Measurements from ENCODE around the gene NSRP1. TPM values are rescaled to one million over a fixed set of nuclear protein-coding genes. Genes with fewer than 3 reads are reported as not detected.
"Not testable (repeated sequence)": the region's sequence is repeated elsewhere in the genome, so short reads cannot be mapped to it uniquely, and the experiment has no call there.

NSRP1 gene
- total RNA-seq, 1 donor from 2014 or later = 35.3 TPM

DNA sequence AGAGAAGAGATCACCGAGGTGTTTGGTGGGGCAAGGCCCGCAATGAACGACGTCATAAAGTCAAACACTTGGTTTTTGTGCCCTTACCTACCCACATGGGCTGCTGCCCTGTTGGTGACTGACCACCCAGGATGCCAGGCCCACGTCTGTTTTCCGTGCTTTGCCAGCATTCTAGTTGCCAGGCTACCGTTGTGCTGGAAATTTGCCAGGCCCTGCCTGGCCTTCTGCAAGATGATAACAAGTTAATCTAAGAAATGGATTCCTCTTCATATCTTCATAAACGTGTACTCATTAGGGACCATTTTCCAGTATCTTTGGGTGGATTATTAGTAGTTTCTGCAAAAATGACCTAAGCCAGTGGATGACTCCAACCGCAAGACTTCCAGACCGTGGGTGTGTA, 83.5 kb downstream of the NSRP1 start:
- Mint-ChIP-seq H3K27me3 (ENCODE audit: insufficient read depth) (peaks cover 14% of the 10 kb centered on the region), H3K27ac (no peak overlapping the region), H3K36me3 (ENCODE audit: low read depth) (no peaks in the 10 kb centered on the region), H3K4me1 (ENCODE audit: low read depth) (no peaks in the 10 kb centered on the region), H3K9me3 (no peaks in the 10 kb centered on the region), H3K4me3 (no peak overlapping the region)
- no peak for DNase-seq (ENCODE audit: low spot score)
- intact Hi-C loops (cut with micrococcal nuclease) = no loop called here

DNA sequence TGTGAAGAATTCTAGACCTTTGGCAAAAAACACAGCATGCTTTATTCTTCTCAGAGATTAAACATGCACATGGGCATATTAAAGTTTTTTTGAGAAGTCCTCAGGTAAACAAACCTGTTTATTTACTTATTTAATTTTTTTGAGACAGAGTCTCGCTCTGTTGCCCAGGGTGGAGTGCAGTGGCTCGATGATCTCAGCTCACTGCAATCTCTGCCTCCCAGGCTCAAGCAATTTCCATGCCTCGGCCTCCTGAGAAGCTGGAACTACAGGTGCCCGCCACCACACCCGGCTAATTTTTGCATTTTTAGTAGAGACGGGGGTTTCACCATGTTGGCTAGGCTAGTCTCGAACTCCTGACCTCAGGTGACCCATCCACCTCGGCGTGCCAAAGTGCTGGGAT, 84.0 kb downstream of the NSRP1 start:
- H3K4me1 Mint-ChIP-seq (ENCODE audit: low read depth); H3K9me3 Mint-ChIP-seq; H3K27ac Mint-ChIP-seq; intact Hi-C loops (cut with micrococcal nuclease); H3K36me3 Mint-ChIP-seq (ENCODE audit: low read depth); H3K4me3 Mint-ChIP-seq; DNase-seq (ENCODE audit: low spot score): not testable (repeated sequence)
- H3K27me3 Mint-ChIP-seq (ENCODE audit: insufficient read depth) = peaks cover 14% of the 10 kb centered on the region

DNA sequence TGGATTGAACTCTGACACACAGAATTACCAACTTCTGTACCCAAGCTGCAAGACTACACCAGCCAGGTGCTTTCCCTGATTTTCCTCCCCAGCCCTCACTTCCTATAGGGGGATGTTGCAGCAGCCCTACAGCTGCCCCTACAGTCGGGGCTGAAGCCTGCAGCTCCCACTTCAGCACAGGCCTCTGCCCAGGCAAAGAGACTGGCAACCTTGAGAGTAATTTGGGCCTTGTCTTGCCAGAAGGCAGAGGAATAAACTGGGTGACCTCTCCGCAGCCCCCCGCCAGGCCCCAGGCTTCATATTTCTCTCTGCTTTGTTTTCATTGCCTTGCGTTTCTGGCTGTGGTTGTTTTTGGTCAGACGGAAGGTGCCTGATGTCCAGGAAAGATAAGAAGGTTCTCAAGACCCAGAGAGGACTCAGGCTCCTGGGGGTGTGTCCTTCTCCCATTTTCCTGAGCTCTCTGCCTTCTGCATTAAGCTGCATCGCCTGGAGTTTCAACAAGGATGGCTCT, 86.9 kb downstream of the NSRP1 start:
- DNase-seq (ENCODE audit: low spot score) = no peak
- no peaks in the 10 kb centered on the region for H3K4me1 Mint-ChIP-seq (ENCODE audit: low read depth)
- intact Hi-C loops (cut with micrococcal nuclease) = no loop called here
- peaks cover 22% of the 10 kb centered on the region for H3K27me3 Mint-ChIP-seq (ENCODE audit: insufficient read depth)
- no peak overlapping the region for H3K27ac Mint-ChIP-seq
- H3K36me3 Mint-ChIP-seq (ENCODE audit: low read depth) = no peaks in the 10 kb centered on the region
- no peak overlapping the region for H3K4me3 Mint-ChIP-seq
- H3K9me3 Mint-ChIP-seq = no peaks in the 10 kb centered on the region

DNA sequence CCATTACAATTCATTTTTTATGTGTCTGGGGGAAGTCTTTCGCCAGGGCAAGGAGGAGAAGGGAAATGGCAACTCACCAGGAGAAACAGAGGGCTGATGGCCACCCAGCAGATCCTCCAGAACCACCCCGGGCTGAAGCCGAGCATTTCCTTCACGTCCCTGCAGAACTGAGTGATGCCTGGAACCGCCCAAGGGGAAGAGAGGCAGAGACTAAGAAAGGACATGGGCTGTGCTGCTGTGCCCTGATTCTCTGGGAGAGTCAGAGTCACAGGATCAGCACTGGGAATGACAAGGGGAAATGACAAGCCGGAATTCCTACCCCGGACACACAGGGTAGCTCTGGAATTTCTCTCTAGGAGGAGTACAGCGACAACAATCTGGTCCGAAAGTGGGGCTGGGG, 91.0 kb downstream of the NSRP1 start:
- Mint-ChIP-seq H3K27me3 (ENCODE audit: insufficient read depth) (peaks cover 20% of the 10 kb centered on the region), H3K4me1 (ENCODE audit: low read depth) (no peaks in the 10 kb centered on the region), H3K36me3 (ENCODE audit: low read depth) (no peaks in the 10 kb centered on the region), H3K9me3 (no peaks in the 10 kb centered on the region), H3K27ac (no peak overlapping the region), H3K4me3 (no peak overlapping the region)
- DNase-seq (ENCODE audit: low spot score) = no peak
- intact Hi-C loops (cut with micrococcal nuclease) = no loop called here

DNA sequence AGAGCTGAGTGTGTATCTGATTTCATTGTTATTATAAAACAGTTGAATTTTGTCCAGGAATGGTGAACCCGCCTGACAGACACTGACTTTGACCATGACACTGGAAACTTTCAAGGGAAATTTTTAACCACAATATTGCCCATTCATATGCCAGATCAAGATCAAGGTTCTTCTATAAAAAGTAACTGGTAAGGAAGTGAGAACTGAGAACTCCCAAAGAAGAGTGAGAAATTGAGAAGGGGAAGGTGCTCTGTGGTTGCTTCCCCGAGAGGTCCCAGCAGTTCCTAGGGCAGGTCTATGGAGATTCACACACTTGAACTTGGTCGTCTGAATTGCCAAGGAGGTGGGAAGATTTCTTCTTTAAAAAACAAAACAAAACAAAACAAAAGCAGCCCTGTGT, 91.6 kb downstream of the NSRP1 start:
- no peaks in the 10 kb centered on the region for H3K4me1 Mint-ChIP-seq (ENCODE audit: low read depth)
- H3K27ac Mint-ChIP-seq = no peak overlapping the region
- no peaks in the 10 kb centered on the region for H3K36me3 Mint-ChIP-seq (ENCODE audit: low read depth)
- H3K27me3 Mint-ChIP-seq (ENCODE audit: insufficient read depth) = peaks cover 20% of the 10 kb centered on the region
- no peak overlapping the region for H3K4me3 Mint-ChIP-seq
- H3K9me3 Mint-ChIP-seq = no peaks in the 10 kb centered on the region
- intact Hi-C loops (cut with micrococcal nuclease) = no loop called here
- DNase-seq (ENCODE audit: low spot score) = no peak

DNA sequence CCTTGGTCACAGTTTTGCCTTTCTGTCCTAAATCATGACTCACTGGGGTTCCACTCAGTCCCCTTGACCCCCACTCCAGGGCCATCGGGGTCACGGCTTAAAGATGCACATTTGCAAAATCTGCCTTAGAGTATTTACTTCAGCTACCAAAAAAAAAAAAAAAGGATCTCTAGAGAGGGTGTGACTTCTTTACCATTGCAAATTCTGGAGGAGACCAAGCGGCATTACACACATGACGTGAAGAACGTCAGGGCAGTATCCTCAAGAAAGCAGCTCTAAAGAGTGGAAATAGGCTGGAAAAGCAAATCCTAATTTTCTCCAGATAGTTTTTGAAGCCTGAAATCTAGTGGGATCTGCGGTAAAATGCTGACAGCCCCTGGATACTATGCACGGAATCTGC, 93.3 kb downstream of the NSRP1 start:
- Mint-ChIP-seq H3K4me1 (ENCODE audit: low read depth) (no peaks in the 10 kb centered on the region), H3K36me3 (ENCODE audit: low read depth) (no peaks in the 10 kb centered on the region), H3K27me3 (ENCODE audit: insufficient read depth) (peaks cover 14% of the 10 kb centered on the region), H3K27ac (no peak overlapping the region), H3K9me3 (no peaks in the 10 kb centered on the region), H3K4me3 (no peak overlapping the region)
- intact Hi-C loops (cut with micrococcal nuclease) = no loop called here
- DNase-seq (ENCODE audit: low spot score) = no peak

DNA sequence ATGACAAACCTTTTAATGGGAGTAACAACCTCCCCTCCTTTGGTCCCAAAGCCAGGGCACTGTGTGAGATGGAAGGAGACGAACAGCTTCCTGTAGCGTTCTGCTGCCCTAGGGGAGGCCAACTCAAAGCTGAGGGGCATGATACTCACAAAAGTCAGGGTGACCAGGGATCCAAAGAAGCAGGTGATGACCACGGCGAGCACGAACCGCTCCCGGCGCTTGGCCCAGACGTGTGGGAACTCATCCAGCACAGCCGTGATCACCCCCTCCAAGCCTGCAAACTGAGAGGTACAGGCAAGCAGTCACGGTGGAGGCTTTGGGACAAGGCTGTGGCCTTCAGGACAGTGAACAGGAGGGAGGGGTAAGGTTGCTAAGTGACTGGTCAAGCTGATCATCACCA, 93.8 kb downstream of the NSRP1 start:
- no peaks in the 10 kb centered on the region for H3K36me3 Mint-ChIP-seq (ENCODE audit: low read depth)
- peaks cover 14% of the 10 kb centered on the region for H3K27me3 Mint-ChIP-seq (ENCODE audit: insufficient read depth)
- no peaks in the 10 kb centered on the region for H3K4me1 Mint-ChIP-seq (ENCODE audit: low read depth)

DNA sequence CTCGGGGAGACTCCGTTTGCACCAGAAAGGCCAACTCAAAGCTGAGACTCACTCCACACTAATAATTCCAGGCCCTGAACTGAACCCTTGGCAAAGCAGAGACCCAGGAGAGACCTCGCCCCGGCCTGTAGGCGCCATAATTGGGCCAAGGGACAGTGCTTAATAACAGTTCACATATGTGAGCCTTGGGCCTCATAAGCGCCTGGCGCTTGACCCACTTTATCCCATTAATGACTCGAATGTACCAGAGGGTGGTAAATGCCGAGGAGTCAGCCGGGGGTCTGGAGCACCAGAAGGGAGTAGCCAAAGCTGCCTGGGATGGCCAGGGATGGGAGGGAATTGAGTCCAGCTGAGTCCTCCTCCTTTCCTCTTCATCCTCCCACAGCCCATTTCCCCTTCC, 94.3 kb downstream of the NSRP1 start:
- DNase-seq (ENCODE audit: low spot score) = no peak
- Mint-ChIP-seq H3K4me1 (ENCODE audit: low read depth) (no peaks in the 10 kb centered on the region), H3K36me3 (ENCODE audit: low read depth) (no peaks in the 10 kb centered on the region), H3K9me3 (no peaks in the 10 kb centered on the region), H3K4me3 (no peak overlapping the region), H3K27ac (no peak overlapping the region), H3K27me3 (ENCODE audit: insufficient read depth) (peaks cover 14% of the 10 kb centered on the region)
- intact Hi-C loops (cut with micrococcal nuclease) = no loop called here

More for the DNA sequence above, 93.8 kb downstream of the NSRP1 start:
- no peak overlapping the region for H3K27ac Mint-ChIP-seq
- DNase-seq (ENCODE audit: low spot score) = no peak
- H3K9me3 Mint-ChIP-seq = no peaks in the 10 kb centered on the region
- no peak overlapping the region for H3K4me3 Mint-ChIP-seq
- intact Hi-C loops (cut with micrococcal nuclease) = no loop called here

DNA sequence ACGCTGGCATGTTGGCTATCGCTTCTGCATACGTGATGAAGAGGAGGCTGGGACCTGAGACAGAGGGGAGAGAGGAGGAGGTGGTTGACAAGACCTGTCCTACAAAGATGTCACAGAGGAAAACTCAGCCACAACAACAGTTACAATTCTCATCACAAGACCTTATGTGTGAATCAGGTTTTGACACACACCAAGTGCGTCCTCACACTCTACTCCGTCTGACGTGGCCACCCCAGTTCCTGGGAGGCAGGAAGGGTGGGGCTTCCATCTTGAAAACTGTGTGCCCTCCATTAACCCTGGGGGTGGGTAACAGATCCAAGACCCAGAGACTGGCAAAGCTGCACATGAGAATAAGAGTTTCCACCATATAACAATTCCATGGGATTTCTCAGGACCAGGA, 94.8 kb downstream of the NSRP1 start:
- intact Hi-C loops (cut with micrococcal nuclease) = no loop called here
- H3K27ac Mint-ChIP-seq = no peak overlapping the region
- no peak overlapping the region for H3K4me3 Mint-ChIP-seq
- DNase-seq (ENCODE audit: low spot score) = no peak
- H3K4me1 Mint-ChIP-seq (ENCODE audit: low read depth) = no peaks in the 10 kb centered on the region
- H3K27me3 Mint-ChIP-seq (ENCODE audit: insufficient read depth) = peaks cover 10% of the 10 kb centered on the region
- no peaks in the 10 kb centered on the region for H3K36me3 Mint-ChIP-seq (ENCODE audit: low read depth)
- H3K9me3 Mint-ChIP-seq = no peaks in the 10 kb centered on the region

DNA sequence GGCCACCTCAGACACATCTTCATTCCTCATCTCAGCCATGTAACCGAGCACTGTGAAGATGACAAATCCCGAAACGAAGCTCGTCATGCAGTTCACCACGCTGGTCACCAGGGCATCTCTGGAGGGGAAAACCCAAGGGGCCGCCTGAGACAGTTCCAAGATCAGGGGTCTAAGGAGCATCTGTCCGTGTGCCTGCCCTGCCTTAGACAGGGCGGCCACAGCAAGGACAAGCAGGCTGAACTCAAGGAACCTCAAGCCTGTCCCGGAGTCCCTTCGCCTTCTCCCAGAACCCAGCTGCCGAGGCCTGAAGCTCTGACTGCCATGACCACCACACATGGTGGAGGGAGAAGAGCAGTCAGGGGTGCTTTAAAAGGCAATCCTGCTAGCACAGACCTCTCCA, 96.1 kb downstream of the NSRP1 start:
- DNase-seq (ENCODE audit: low spot score) = no peak
- Mint-ChIP-seq H3K27me3 (ENCODE audit: insufficient read depth) (peaks cover 5% of the 10 kb centered on the region), H3K27ac (no peak overlapping the region), H3K9me3 (no peaks in the 10 kb centered on the region), H3K4me3 (no peak overlapping the region), H3K4me1 (ENCODE audit: low read depth) (no peaks in the 10 kb centered on the region), H3K36me3 (ENCODE audit: low read depth) (no peaks in the 10 kb centered on the region)
- intact Hi-C loops (cut with micrococcal nuclease) = no loop called here

DNA sequence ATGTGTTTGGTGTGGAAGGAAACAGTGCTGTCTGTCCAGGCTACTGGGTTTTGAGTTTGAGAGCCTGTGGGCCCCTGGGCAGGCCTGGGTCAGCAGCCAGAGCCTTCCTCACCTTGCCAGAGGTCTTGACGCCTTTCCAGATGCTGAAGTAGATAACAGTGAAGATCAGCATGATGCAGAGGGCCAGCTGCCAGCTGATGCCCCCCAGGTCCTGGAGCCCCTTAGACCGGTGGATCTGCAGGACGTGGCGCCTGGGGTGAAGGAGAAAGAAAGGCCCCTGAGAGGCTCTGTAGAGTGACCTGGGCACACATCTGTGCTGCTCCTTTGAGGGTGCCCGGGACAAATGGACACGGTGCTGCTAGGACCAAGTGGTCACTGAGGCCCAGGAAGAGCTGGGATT, 100.4 kb downstream of the NSRP1 start:
- H3K9me3 Mint-ChIP-seq = no peaks in the 10 kb centered on the region
- no peaks in the 10 kb centered on the region for H3K27me3 Mint-ChIP-seq (ENCODE audit: insufficient read depth)
- no peaks in the 10 kb centered on the region for H3K4me1 Mint-ChIP-seq (ENCODE audit: low read depth)
- H3K36me3 Mint-ChIP-seq (ENCODE audit: low read depth) = no peaks in the 10 kb centered on the region
- no peak overlapping the region for H3K4me3 Mint-ChIP-seq
- no peak overlapping the region for H3K27ac Mint-ChIP-seq
- DNase-seq (ENCODE audit: low spot score) = no peak
- intact Hi-C loops (cut with micrococcal nuclease) = no loop called here

DNA sequence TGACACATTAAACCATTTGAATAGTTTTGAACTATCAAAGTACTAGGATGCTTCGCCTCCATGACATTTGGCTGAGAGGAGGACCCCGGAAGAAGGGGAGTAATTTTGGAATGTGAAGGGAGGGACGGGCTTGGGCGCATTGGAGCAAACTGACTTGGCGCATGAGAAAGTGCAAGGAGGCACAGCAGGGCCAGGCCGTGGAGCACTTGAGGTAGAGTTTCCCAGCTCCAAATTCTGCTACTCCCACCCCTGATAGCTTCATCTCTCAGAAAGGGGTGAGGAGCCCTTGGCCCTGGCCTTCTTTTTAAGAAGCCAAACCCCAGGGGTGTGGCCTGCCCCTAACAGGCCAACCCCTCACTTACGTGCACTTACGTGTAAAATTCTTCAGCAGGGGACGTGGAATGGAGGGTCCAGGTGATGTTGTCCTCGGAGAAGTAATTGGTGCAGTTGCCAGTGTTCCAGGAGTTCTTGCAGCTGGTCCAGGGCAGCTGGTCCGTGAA, 101.2 kb downstream of the NSRP1 start:
- DNase-seq (ENCODE audit: low spot score) = no peak
- Mint-ChIP-seq H3K27me3 (ENCODE audit: insufficient read depth) (no peaks in the 10 kb centered on the region), H3K9me3 (no peaks in the 10 kb centered on the region), H3K4me3 (no peak overlapping the region), H3K4me1 (ENCODE audit: low read depth) (no peaks in the 10 kb centered on the region), H3K27ac (no peak overlapping the region), H3K36me3 (ENCODE audit: low read depth) (no peaks in the 10 kb centered on the region)
- intact Hi-C loops (cut with micrococcal nuclease) = no loop called here

DNA sequence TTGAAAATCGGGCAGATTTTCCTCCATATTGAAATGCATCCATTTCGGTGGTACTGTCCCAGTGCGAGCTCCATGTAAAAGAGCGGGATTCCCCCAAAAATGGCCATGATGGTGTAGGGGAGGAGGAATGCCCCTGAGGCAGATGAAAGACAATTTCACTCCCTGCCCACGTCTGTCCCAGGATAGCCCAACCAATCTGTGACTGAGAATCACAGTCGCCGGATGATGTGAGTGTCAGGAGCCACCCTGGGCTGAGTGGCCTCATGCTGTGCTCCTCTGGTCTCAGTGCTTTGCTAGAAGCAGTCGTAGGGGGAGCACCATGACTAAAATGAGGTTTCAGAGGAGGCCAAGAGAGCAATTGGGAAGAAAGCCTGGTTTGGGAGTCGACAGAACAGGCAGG, 102.2 kb downstream of the NSRP1 start:
- no peak for DNase-seq (ENCODE audit: low spot score)
- Mint-ChIP-seq H3K4me3 (no peak overlapping the region), H3K4me1 (ENCODE audit: low read depth) (no peaks in the 10 kb centered on the region), H3K27ac (no peak overlapping the region), H3K36me3 (ENCODE audit: low read depth) (no peaks in the 10 kb centered on the region), H3K27me3 (ENCODE audit: insufficient read depth) (no peaks in the 10 kb centered on the region), H3K9me3 (no peaks in the 10 kb centered on the region)
- intact Hi-C loops (cut with micrococcal nuclease) = no loop called here

DNA sequence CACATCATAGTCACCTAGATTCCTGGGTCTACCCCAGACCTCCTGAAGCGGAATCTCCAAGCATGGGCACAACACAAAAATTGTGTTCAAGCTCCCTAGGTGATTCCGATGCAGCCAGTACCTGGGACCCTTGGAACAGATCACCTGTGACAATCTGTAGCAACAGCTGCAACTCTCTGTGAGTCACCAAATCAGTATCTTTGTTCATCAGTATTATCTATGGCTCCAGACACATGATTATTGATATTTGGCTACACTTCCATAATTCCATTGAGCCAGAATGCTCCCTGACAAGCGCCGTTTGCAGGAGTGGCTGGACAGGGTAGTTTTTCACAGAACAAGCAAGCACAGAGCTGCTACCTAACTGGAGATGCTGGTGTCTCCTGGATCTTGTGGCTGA, 102.7 kb downstream of the NSRP1 start:
- Mint-ChIP-seq H3K4me3 (no peak overlapping the region), H3K36me3 (ENCODE audit: low read depth) (no peaks in the 10 kb centered on the region), H3K27me3 (ENCODE audit: insufficient read depth) (no peaks in the 10 kb centered on the region), H3K9me3 (no peaks in the 10 kb centered on the region), H3K27ac (no peak overlapping the region), H3K4me1 (ENCODE audit: low read depth) (no peaks in the 10 kb centered on the region)
- intact Hi-C loops (cut with micrococcal nuclease) = no loop called here
- no peak for DNase-seq (ENCODE audit: low spot score)

Data from activated T-helper 1 cell treated with anti-CD3 and anti-CD28 coated beads, Interleukin-12 subunit alpha, Interleukin-12 subunit beta, Interleukin-2, Interleukin-4 antibody, amounts not matched to agents 30 ng/mL and 10 ng/mL and 1 ng/mL, durations not matched to agents 14 hours and 24 hours and 36 hours (primary cell).